Thoracic aorta (tissue), 2 donors: Measurements from ENCODE around the gene PPCDC. TPM values are rescaled to one million over a fixed set of nuclear protein-coding genes. Genes with fewer than 3 reads are reported as not detected.

Source experiments
- ATAC-seq: fragments of 150-250 bp; one replicate; pipeline ENCODE4 v1.8.0; 2017; ENCODE audit warnings: low read depth; ENCODE audit not compliant: insufficient number of reproducible peaks, low FRiP score
- DNase-seq: peaks from one replicate; pipeline ENCODE4 v3.0.0-alpha.2; 2020; ENCODE audit warnings: low spot score
- H3K27ac ChIP-seq, 2 donors: fragments of 200-600 bp; sonication (generic); 1 replicate in 1 of 2; 2 replicates in 1 of 2; pipeline ENCODE4 v1.5.1; 2016; ENCODE audit warnings: mild to moderate bottlenecking in 2 of 2, moderate library complexity in 2 of 2
- H3K27me3 ChIP-seq: fragments of 200-600 bp; sonication (generic); replicated peaks from 2 replicates; pipeline ENCODE4 v1.6.0; 2016; ENCODE audit warnings: mild to moderate bottlenecking; ENCODE audit not compliant: insufficient read depth
- H3K36me3 ChIP-seq: fragments of 200-600 bp; sonication (generic); one replicate; pipeline ENCODE4 v1.5.1; 2016
- H3K4me1 ChIP-seq, 2 donors: fragments of 200-600 bp; sonication (generic); 1 replicate in 1 of 2; 2 replicates in 1 of 2; pipeline versions ENCODE4 v1.5.1 to v1.6.0; 2016; ENCODE audit warnings: low read depth in 2 of 2, mild to moderate bottlenecking in 1 of 2; ENCODE audit not compliant: control insufficient read depth in 1 of 2
- H3K4me3 ChIP-seq: fragments of 200-600 bp; sonication (generic); 2 replicates; pipeline ENCODE4 v1.5.1; 2016; ENCODE audit warnings: mild to moderate bottlenecking
- H3K9me3 ChIP-seq: fragments of 200-600 bp; sonication (generic); 2 replicates; pipeline ENCODE4 v1.5.1; 2016
- total RNA-seq, 2 donors: library from RNA; depleted of rRNA; stranded (reverse); fragments of >200 nt; gene quantifications; one replicate each; pipeline versions ENCODE4 v1.1.0 to v1.2.3, GENCODE V29; 2016
- TF ChIP-seq, protein P1 (sequence below): fragments of 200-600 bp; sonication (generic); IDR thresholded peaks from one replicate; pipeline ENCODE4 v1.5.1; 2019; ENCODE audit warnings: antibody characterized with exemption

PPCDC gene
- total RNA-seq, 2 donors from 2014 or later: 8.5 to 13.7 TPM

DNA sequence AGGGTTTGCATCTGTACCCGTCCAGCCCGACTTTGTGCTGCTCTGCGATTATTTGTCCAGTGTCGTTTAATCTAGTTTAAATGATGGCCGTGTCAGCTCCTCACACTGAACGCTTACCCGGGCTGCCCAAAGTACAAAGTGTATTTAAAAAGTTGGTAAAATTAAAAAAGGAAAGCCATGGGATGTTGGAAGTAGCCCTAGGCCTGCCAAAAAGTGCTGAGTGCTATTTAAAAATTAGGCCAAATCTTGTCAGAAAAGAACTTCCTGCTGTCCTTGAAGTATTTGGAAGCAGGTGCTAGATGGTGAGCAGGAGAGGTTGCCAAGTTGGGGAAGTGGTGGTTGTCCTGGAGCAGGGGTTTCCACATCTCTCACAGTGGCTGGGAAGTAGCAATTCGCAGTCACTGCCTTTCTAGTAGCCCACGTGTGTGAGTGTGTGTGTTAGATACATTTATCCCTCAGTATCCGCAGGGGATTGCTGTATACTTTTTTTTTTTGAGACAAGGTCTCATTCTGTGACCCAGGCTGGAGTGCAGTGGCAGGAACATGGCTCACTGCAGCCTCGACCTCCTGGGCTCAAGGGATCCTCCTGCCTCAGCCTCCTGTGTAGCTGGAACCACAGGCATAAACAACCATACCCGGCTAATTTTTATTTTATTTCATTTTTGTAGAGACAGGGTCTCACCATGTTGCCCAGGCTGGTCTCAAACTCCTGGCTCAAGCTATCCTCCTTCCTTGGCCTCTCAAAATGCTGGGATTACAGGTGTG is 664 bp downstream of the PPCDC start:
- DNase-seq: no peak
- no peaks in the 10 kb centered on the region for H3K27me3 ChIP-seq
- no peak for ATAC-seq
- H3K9me3 ChIP-seq: no peaks in the 10 kb centered on the region
- peaks cover 5 to 22% of the 10 kb centered on the region in 2 donors for H3K4me1 ChIP-seq
- H3K4me3 ChIP-seq: peak overlapping the region; percentile 91
- peak overlapping the region; percentile 75 to 83 for H3K27ac ChIP-seq
- TF ChIP-seq, protein P1, sequence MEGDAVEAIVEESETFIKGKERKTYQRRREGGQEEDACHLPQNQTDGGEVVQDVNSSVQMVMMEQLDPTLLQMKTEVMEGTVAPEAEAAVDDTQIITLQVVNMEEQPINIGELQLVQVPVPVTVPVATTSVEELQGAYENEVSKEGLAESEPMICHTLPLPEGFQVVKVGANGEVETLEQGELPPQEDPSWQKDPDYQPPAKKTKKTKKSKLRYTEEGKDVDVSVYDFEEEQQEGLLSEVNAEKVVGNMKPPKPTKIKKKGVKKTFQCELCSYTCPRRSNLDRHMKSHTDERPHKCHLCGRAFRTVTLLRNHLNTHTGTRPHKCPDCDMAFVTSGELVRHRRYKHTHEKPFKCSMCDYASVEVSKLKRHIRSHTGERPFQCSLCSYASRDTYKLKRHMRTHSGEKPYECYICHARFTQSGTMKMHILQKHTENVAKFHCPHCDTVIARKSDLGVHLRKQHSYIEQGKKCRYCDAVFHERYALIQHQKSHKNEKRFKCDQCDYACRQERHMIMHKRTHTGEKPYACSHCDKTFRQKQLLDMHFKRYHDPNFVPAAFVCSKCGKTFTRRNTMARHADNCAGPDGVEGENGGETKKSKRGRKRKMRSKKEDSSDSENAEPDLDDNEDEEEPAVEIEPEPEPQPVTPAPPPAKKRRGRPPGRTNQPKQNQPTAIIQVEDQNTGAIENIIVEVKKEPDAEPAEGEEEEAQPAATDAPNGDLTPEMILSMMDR: no peak
- H3K36me3 ChIP-seq: no peaks in the 10 kb centered on the region

DNA sequence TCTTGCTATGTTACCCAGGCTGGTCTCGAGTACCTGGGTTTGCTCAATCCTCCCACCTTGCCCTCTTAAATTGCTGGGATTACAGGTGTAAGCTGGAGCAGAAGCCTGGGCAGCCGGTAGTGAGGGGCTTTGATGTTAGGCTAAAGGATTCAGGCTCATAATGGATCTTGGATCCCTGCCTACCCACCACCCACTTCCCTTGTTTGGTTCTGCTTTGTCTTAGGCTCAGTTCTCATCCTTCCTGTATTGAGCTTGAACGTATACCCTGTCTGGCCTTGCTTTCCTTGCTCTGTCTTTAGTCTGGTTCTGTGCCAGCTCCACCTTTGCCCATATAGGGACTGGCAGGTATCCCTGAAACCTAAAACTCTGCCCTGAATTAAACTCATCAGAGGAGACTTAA is 1.7 kb downstream of the PPCDC start:
- DNase-seq (no peak), ATAC-seq (no peak)
- Histone ChIP-seq H3K27ac (no peak overlapping the region), H3K36me3 (no peaks in the 10 kb centered on the region), H3K9me3 (no peaks in the 10 kb centered on the region), H3K27me3 (no peaks in the 10 kb centered on the region), H3K4me3 (no peak overlapping the region), H3K4me1 (peaks cover 10 to 32% of the 10 kb centered on the region in 2 donors)
- TF ChIP-seq, protein P1: no peak

DNA sequence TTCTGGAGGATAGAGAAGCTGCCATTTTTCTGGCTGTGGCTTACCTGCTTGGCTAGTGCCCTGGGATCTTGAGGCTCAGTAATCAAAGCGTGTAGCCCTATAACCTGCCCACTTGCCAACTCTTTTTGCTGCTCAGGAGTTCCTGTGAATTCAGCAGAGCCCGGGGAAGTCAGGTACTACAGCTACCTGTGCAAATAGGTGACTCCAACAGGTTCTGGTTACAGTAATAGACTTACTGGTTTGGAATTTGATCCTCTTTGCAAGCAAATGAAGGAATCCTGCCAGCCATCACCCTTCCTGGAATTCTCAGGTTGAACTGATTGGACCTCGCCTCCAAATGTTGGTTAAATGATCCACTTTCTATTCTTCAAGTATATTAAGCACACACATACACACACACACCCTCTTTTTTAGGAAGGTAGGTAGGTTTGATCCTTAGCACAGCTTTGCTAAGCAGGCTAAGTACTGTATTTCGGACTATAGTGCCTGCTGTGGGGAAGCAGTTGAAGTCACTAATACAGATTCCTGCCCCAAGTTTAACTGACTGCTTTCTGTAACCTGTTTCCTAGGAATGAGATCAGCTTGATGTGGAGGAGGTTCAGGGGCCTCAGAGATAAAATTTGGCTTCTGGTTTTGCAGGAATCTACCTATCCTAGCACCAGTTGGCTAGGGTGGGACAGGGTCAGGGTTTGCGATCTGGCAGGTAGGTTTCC is 2.3 kb downstream of the PPCDC start:
- ATAC-seq (no peak), DNase-seq (no peak)
- Histone ChIP-seq H3K27ac (no peak overlapping the region), H3K4me1 (peaks cover 16 to 38% of the 10 kb centered on the region in 2 donors), H3K27me3 (no peaks in the 10 kb centered on the region), H3K4me3 (no peak overlapping the region), H3K9me3 (no peaks in the 10 kb centered on the region), H3K36me3 (no peaks in the 10 kb centered on the region)
- TF ChIP-seq, protein P1: no peak

DNA sequence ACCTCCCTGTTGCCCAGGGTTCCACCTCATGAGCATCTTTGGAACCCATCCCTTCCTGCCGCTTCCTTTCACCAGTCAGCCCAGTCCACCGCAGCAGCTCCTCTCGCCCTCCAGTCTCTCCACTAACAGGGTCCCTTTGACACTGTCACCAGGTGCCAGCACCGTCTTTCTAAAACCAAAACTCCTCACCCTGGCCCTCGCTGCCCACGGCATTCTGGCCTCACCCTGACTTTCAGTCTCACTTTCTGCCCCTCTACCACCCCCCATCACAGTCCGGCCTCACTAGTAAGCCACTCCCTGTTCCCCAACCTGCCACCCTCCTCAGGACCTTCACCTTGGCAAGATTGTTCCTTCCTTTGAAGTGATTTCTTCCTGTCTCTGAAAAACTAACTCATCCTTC is 4.2 kb downstream of the PPCDC start:
- no peaks in the 10 kb centered on the region for H3K27me3 ChIP-seq
- TF ChIP-seq, protein P1: no peak
- no peaks in the 10 kb centered on the region for H3K36me3 ChIP-seq
- no peak overlapping the region for H3K27ac ChIP-seq
- H3K4me1 ChIP-seq: peaks cover 16 to 44% of the 10 kb centered on the region in 2 donors
- no peak overlapping the region for H3K4me3 ChIP-seq
- no peak for DNase-seq
- H3K9me3 ChIP-seq: no peaks in the 10 kb centered on the region
- ATAC-seq: no peak

DNA sequence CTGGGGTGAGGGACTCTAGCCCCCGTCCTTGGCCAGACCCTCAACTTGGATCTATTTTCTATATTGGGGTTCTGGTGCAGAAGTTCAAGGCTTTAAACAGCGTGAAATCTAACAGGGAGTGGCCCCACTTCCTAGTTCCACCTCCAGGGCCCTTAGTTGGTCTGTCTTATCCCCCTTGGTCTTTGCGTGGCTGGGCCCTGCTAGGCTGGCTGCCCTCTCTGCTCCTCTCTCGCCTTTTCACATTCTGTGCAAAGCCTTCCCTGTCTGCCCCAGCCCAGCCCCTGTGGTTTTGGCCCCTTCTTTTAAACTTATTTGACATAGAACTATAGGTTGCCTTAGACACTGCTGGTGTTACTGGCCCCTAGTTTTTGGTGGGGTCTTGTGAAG is 5.6 kb downstream of the PPCDC start:
- TF ChIP-seq, protein P1: no peak
- H3K4me1 ChIP-seq: peaks cover 16 to 52% of the 10 kb centered on the region in 2 donors
- H3K9me3 ChIP-seq: no peaks in the 10 kb centered on the region
- DNase-seq: no peak
- no peak for ATAC-seq
- no peak overlapping the region for H3K4me3 ChIP-seq
- peak overlapping the region; percentile 53 to 85 for H3K27ac ChIP-seq
- no peaks in the 10 kb centered on the region for H3K27me3 ChIP-seq
- H3K36me3 ChIP-seq: no peaks in the 10 kb centered on the region
